HG02884 (cell line): Measurements from ENCODE around the gene FGFBP1.
A peak's percentile ranks its signal among the peaks of the same experiment; 100 is the strongest.
"Not testable (repeated sequence)": the region's sequence is repeated elsewhere in the genome, so short reads cannot be mapped to it uniquely, and the experiment has no call there.

ENCODE experiments used
- ATAC-seq: cut with Tn5 transposase; IDR thresholded peaks from one replicate; pipeline ENCODE4 v1.9.1; 2021; ENCODE audit warnings: mild to moderate bottlenecking, moderate library complexity; ENCODE audit not compliant: unreplicated experiment

FGFBP1 gene

DNA sequence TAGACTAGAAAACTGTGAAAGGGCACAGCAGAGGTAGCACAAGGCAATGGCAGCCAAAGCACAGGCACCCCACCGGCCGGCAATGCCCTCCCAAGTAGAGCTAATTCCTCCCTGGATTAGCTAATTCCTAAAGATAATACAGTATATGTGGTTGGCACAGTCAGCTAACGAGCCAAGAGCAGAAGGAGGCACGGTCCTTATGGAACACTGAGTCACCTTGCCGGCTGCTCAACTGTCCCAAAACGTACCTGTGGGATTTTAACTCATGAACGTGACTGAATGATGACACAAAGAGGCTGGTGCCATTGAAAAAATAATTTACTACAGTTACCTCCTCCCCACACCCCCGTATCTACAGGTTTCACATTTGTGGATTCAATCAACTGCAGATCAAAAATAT is 9.1 kb upstream of the FGFBP1 start:
- no peak for ATAC-seq

DNA sequence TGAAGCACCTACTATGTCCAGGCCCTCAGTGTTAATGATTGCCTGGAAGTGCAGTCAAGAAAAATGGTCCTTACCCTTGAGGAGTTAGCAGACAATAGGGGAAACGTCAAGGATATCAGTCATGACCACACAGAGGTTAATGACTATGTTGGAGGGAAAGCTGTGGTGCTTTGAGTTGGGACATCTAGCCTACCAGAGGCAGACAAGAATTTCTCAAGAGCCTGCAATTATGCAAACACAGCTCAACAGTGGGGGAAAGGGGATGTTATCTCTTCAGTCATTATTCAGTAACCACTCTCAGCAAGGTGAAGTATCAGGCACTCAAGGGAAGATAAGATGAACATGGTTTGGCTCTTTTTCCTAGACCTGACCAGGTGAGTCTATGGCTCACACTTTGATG is 7.0 kb upstream of the FGFBP1 start:
- no peak for ATAC-seq

DNA sequence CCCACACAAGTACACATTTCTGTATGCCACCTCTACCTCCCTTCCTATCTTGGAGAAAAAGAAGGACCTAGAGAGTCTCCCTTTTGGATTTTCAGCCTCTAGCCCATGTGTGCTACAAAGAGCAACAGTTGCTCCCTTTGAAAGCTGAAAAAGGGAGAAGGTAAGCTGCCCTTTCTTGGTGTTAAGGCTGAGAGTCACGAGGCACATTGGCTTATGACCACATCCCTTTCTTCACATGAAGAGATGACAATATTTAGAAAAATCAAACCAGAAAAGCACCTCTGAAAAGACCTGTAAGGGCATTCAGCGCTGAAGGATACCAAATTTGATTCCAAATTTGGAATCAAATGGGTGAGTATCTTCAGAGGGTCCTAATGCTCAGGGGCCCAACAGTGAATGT is 6.4 kb upstream of the FGFBP1 start:
- no peak for ATAC-seq

DNA sequence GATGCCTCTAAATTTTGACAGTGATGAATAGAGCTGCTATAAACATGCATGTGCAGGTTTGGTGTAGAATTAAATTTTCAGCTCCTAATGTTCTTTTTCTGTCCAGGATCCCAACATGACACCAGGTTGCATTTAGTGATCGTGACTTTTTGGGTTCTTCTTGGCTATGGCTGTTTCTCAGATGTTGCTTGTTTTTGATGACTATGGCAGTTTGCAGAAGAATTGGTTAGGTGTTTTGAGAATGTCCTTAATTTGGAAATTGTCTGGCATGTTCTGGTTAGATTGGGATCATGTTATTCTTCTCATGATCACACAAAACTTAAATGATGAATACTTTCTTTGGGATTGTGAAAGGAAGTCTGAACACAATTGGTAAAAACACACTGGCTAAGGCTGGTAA is 3.7 kb upstream of the FGFBP1 start:
- no peak for ATAC-seq

DNA sequence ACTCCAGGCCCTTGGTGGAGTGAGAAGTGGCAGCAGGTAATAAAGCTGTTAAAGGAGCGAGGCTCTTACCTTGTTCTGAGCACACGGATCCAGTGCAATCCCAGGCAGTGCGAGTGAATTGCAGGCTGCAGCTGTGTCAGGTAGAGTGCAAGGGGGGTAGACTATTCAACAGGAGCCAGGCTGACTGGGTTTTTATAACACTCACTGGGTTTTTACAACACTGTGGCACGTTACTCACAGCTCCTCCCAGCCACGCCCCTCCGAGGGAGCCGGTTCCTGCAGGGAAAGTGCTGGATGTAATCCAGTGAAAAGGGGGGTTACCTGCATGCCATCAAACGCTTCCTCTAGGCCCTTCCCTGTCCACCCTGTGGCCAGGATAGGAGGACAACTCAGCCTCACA is 358 bp downstream of the FGFBP1 start:
- ATAC-seq = no peak

DNA sequence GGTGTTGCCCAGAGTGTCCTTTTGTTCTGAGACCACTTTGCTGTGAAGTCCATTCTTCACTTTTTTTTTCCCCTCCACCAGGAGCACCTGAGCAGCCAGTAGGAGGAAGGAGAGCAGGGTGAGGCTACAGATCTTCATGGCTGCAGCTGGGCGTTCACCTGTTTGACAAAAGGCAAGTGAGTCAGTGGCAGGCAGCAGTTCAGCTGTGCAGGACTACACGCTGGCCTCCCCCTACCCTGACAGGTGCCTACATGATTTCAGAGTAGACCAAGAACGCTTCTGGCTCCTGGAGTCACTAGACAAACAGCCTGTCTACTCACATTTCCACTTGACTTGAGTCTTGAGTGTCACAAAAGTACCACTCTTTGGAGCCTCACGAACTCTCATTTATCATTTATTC is 2.0 kb downstream of the FGFBP1 start:
- no peak for ATAC-seq

DNA sequence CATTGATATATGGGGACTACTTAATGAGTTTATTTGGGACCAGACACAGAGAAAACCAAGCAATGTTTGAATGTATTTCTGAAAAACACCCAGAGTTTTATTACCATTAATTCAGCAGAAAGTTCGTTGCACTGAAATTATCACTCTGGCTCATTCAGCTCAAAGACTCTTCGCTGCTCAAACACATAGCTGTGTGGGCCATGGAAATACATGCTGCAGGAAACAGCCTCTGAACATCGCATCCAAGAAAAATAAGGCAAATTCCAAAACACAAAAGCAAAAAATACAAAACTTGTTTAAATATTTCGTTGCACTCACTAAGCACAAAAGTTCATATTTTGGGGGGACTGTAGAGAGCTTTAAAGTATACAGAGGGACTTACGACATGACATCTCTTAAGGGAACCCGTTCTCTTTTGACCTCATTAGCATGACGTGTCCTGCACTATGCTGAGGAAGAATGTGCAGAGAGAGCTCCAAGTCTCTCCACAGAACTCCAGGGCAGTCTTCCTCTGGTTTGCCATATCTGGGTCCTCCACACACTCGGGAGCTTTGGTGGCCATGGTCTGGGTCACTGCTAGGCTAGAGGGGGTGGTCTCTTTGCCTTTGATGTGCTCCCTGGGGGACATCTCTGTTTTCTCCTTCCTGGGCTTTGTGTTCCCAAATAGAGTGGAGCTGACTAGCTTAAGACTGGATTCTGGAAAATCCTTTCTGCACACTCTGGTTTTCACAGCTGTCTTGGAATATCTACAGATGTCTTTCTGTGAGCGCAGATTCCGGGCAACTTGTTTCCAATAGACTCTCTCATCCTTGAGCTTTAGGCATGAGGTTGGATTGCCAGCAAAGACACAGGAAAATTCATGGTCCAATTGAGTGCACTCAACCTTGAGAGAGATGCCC is 2.8 kb downstream of the FGFBP1 start:
- no peak for ATAC-seq

DNA sequence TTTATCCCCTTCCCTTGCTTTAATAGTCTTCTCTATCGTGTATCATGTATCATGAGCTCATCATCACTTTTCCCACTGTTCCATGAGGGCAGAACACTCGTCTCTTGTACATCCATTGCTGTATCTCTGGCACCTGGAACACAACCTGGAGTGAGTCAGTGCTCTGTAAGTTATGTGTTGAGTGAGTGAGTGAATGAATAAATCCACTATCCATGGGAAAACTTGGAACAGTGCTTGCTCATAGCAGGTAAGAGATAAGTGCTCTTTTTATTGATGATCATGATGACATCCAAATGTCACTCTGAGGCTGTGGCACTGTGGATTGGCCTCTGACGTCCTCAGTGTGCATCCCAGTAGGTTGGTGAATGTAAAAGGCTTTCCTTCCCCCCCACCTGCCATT is 4.3 kb downstream of the FGFBP1 start:
- no peak for ATAC-seq

DNA sequence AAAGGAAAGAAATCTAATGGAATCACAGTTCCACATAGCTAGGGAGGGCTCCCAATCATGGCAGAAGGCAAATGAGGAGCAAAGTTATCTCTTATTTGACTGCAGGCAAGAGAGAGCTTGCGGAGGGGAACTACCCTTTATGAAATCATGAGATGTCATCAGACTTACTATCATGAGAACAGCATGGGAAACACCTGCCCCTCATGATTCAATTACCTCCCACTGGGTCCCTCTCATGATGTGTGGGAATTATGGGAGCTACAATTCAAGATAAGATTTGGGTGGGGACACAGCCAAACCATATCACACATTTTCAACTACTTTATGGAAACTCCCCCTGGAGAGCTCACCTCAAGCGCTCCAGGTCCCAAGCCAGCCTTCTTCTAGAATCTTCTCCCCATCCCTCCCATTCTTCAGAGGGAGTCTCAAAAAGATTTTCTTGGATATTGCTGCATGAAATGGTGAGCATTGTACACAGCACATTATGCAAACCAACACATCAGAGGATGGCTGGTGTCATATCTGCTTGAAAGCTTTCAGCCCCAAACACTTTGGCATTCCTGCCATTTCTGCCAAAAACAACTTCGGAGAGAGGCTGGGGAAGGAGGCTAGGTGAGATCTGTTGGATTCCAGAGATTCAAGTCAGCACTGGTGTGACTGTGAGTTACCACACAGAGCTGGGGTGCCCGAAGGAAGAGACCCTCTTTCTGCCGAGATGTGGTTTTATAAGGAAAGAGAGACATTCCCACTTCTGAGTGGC is 6.9 kb downstream of the FGFBP1 start:
- no peak for ATAC-seq

DNA sequence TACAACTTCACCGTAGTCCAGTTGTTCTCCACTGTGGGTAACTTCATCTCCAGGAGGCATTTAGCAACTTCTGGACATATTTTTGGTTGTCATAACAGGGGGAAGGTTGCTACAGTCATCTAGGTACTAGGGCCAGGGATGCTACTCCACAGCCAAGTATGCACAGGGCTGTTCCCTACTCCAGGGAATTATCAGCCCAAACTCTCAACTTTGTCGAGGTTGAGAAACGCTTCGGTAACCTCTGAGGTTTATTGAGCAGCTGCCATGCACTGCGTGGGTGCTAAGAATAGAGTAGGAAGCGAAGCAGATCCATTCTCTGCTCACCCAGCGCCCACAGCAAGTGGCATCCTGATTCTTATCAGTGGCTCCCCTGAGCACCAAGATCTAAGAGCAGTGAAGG is 8.2 kb downstream of the FGFBP1 start:
- peak; percentile 38 for ATAC-seq

DNA sequence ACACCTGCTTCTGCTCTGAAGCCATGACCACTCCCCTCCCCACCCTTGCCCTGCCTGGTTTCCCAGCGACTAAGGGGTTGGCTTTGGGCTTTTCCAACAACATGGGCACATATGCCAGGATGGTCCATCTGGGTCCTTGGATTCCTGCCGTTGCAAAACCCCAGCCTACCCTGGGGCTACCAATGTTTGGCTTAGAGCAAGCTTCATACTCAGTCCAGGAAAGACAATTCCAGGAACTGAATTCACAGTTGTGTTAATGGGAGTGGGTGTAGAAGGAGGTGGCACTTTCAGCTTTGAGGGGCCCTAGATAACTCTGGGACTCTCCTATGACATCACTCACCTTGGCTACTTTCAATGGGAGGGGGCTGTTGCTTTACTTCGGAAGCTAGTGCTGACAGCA is 9.0 kb downstream of the FGFBP1 start:
- ATAC-seq = no peak

DNA sequence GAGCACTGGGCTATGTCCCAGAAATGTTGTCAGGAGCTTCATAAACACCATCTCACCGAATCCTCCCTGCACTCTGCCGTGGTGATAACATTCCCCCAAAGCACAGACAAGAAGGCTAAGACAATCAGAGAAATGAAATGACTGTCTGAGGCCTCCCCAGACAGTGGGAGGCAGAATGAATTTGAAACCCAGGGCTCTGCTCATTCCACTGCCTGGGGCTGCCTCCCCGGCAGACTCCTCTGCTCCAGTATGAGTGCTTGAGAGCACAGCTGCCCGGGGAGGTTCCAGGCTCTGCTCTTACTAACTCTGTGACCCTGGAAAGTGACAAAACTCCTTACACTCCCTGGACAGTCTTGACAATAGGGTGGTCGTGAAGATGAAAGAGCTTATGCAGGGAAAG is 9.7 kb downstream of the FGFBP1 start:
- ATAC-seq = no peak

DNA sequence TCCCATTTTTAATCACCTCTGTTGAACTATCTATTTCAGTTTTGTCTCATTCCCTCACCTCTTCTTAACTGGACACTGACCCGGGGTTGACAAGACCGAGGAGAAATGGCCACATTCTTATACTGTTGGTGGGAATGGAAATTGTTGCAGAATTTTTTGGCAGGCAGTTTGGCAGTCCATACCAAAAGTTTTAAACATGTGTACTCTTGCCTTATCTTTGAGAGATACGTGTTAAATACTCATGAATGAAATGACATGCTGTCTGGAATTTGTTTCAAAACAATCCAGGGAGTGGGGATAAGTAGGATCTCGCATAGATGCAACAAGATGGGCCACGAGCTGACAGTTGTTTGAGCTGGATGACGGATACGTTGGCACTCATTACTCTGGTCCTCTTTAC is 12.1 kb downstream of the FGFBP1 start:
- ATAC-seq = no peak

DNA sequence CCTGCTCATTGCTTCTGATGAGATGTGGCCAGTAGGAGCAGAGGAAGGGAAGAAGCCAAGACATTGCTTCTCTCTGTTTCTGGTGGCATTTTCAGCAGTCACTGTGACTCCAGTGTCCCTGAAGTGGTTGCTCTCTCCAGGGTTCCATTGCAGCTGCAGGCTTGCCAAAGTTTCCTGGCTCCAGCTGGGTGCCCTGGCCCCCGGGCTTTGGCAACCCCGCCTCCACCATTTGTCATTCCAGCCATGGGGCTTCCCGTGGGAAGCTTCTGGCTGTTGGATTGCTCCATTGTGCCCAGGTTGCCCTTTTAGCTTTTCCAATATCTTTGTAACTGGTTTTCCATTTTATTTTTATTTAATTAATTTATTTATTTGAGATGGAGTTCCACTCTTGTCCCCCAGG is 12.7 kb downstream of the FGFBP1 start:
- ATAC-seq = no peak

DNA sequence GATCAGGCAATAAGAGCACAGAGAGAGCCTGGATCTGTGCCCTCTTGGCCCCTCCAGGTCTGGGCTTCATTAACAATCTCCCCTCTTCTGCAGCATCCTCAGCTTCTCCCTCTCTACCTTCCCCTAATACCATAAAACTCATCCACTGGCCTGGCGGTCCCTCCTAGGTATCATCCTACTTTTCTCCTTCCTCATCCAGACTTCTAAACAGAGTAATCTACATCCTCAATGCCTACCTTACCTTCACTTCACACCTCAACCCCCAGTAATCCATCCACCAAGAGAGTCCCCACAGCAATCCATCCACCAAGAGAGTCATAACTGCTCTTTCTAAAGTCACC is 17.0 kb downstream of the FGFBP1 start:
- ATAC-seq = no peak

DNA sequence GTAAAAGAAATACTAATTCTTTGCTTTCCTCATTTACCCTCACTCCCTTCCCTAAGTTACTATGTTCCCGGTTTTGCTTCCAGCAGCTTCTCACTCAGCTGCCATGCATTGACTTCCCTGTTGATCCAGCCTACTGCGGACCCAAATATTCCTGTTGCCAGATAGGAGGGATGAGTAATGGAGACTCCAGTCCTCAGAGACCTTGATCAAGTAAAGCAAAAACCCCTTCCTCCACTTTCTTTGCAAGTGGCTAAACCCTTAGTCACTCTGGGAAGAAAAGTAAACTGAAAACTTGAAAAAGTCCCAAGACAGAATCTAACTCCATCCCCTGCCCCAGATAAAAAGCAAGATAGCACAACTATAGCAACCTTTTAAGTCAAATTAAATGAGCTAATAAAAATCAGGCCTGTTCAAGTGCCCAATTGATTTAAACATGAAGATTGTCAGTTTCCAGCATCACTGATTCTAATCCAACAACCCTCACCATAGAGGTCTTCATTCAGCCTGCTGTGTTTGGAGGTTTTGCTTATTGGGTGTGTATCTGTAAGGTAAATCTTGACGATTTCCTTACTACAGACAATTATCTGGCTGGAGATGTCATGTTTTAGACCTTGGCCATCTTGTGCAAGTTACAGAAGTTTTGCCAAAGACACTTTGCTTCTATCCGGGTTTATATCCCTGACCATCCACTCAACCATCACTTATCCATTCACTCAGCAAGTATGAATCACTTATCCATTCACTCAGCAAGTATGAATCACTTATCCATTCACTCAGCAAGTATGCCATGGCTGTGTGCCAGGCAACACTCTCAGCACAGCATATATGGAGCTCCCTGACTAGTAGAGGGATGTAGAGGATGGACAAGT is 17.6 kb downstream of the FGFBP1 start:
- ATAC-seq = no peak

DNA sequence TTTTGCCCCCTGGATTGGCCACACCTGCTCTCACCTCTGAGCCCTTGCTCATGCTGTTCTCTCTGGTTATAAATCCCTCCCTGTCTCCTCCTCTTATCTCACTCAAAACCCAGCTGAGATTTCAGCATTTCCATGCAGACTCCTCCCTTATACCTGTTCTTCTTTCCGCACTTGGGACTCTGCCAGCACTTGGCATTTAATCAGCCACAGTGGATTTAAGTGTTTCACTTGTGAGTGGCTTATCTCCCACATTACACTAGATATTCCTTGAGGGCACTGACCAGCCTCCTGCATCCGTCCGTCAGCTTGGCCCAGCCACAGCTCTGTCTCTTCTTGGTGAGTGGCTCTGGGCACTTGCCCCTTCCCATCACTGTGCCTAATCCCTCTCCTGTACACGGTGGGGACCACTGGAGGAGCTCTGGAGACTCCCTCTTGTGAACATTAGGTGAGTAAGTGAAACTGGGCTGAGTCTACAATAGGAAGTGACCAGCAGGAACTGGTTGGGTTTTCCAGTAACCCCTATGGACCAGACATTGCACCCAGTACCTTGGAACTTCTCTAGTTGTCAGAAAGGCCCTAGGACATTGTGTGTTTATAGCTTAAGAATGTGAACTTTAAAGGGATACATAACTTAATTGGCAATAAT is 19.9 kb downstream of the FGFBP1 start:
- no peak for ATAC-seq

DNA sequence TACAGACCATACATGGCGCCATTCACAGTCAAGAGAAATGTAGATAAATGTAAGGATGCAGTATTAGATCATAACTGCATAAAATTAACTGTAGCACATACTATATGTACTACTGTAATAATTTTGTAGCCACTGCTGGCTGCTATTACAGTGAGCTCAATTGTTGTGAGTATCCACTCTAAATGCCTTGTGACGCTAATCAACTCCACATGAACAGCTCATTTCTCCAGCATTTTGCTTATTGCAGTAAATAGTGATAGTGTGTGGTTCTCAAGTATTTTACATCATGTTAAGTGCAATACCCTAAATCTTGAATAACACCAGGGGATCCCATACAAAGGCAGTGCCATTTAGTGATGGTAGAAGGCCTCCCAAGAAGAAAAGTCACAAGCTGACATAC is 21.2 kb downstream of the FGFBP1 start:
- no peak for ATAC-seq

DNA sequence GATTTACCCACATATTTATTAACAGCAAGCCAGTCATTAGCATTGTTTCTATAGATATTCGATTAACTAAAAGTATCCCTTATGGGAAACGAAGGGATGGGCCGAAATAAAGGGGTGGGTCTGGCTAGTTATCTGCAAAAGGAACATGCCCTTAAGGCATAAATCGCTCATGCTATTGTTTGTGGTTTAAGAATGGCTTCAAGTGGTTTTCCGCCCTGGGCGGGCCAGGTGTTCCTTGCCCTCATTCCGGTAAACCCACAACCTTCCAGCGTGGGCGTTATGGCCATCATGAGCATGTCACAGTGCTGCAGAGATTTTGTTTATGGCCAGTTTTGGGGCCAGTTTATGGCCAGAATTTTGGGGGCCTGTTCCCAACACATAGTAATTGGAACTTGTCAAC is 22.2 kb downstream of the FGFBP1 start:
- not testable (repeated sequence) for ATAC-seq

DNA sequence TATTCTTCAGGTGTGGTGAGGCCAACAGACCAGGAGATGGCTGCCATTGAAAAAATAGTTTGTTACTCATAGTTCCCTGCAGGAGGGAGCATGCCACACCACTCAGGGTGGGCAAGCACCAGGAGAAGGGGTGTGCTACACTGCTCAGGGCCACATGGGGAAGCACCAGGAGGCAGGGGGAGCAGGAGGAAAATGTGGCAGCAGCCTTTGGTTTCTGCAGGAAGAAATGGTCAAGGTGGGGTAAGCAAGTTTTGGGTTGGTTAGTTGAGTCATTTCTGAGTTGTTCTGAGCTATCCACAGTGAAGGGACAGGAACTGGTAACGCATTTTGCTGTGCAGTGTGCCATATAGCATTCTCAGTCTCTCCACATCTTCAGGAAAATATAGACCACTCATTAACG is 23.8 kb downstream of the FGFBP1 start:
- no peak for ATAC-seq

DNA sequence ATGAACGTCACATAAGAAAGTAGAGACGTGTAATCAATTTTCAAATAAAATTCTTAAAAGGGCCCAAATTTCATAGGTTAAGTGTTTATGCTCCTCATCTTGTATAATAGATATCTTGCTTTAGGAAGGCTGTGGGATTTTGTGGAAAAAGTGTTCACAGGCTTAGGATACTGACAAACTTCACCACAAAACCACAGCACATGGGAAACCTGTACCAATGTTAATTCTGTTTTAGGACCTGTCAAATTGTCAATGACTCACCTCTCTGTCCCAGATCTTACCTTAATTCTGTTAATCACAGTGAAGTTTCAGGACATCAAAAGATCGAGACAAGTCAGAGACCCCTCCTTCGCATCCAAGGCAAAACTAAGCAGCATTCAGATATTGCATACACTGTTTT is 24.2 kb downstream of the FGFBP1 start:
- ATAC-seq = no peak
